ENCODE results near the gene TXNDC9. TPM values are rescaled to one million over a fixed set of nuclear protein-coding genes. Genes with fewer than 3 reads are reported as not detected.
"Not testable (repeated sequence)": the region's sequence is repeated elsewhere in the genome, so short reads cannot be mapped to it uniquely, and the experiment has no call there.

TXNDC9 gene
- total RNA-seq, 2 experiments from 2014 or later, result 28.5 to 31.7 TPM

DNA sequence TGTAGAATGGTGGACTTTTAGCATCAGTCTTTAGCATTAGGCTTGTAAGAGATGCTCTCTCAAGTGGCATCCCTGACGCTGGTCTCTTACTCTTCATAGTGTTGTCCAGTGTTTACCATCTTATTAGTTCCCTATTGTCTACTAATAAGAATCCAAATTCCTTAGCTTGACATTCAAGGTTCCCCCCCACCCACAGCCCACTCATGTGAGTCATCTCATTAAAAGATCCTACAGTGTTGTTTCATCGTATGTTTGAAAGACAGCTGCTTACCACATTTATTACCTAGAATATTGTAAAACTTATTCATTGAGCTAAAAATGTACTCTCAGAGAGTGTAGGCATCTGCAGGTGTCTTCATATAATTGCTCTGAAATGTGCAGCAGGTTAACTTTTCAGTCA, 29.5 kb upstream of the TXNDC9 start:
- TF ChIP-seq, protein P1, sequence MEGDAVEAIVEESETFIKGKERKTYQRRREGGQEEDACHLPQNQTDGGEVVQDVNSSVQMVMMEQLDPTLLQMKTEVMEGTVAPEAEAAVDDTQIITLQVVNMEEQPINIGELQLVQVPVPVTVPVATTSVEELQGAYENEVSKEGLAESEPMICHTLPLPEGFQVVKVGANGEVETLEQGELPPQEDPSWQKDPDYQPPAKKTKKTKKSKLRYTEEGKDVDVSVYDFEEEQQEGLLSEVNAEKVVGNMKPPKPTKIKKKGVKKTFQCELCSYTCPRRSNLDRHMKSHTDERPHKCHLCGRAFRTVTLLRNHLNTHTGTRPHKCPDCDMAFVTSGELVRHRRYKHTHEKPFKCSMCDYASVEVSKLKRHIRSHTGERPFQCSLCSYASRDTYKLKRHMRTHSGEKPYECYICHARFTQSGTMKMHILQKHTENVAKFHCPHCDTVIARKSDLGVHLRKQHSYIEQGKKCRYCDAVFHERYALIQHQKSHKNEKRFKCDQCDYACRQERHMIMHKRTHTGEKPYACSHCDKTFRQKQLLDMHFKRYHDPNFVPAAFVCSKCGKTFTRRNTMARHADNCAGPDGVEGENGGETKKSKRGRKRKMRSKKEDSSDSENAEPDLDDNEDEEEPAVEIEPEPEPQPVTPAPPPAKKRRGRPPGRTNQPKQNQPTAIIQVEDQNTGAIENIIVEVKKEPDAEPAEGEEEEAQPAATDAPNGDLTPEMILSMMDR (conservative IDR thresholded peaks at IDR 0.05; ENCODE audit: low read length), result no peak
- TF ChIP-seq EZH2phosphoT487 (IDR thresholded peaks at IDR 0.05; ENCODE audit: borderline replicate concordance, low read depth, low read length), result no peak
- CTCF ChIA-PET (ENCODE audit: unreplicated experiment), result no interaction called here
- no TSS peak for BruUV-seq (replicated peaks)
- H3K9me3 ChIP-seq (ENCODE audit: low read length), result no peaks in the 10 kb centered on the region
- H3K27ac ChIP-seq (ENCODE audit: low read depth, low read length, poor library complexity, severe bottlenecking), result no peak overlapping the region
- no peaks in the 10 kb centered on the region for H3K4me1 ChIP-seq (ENCODE audit: insufficient read depth, low read length, poor library complexity, severe bottlenecking)
- H3K36me3 ChIP-seq (ENCODE audit: insufficient read depth, low read length), result peaks cover 97% of the 10 kb centered on the region
- POLR2A ChIA-PET, result interaction anchor here (0.7 to 1.2 kb wide), 3 partner anchors 9 to 1198 kb away, joined by 3 to 4 read pairs (median 4); no protein-coding TSS in a partner anchor
- intact Hi-C loops (cut with micrococcal nuclease; ENCODE audit: unreplicated experiment), result no loop called here
- no peaks in the 10 kb centered on the region for H4K20me1 ChIP-seq (ENCODE audit: insufficient read depth, low read length)
- H3K4me3 ChIP-seq (ENCODE audit: low read depth, low read length, poor library complexity, severe bottlenecking), result no peak overlapping the region
- H3K4me2 ChIP-seq (ENCODE audit: low read length), result no peak overlapping the region
- no peak for DNase-seq (ENCODE audit: low spot score)
- H2AFZ ChIP-seq (ENCODE audit: low read length), result no peak overlapping the region
- H3K9me2 ChIP-seq (ENCODE audit: insufficient read depth, low read length), result no peaks in the 10 kb centered on the region
- 0 out of 2 replicates have a peak, but pooled peaks cover 2% of the 10 kb centered on the region for H3K79me2 ChIP-seq (ENCODE audit: insufficient read depth, low read depth, low read length)

DNA sequence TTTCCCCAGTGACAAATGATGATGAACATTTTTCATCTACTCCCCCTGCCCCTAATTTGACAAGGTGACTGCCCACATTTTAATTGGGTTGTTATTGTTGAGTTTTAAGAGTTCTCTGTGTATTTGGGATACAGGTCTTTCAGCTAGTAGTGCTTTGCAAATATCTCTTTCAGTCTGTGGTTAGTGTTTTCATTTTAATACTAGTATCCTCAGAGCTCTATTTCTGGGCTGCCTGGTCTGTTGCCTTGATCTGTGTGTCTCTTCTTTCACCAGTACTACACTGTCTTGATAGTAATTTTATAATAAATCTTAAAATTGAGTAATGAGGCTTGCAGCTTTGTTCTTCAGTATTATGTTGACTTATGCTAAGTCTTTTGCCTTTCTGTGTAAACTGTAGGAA, 20.7 kb upstream of the TXNDC9 start:
- Histone ChIP-seq H3K9me2 (ENCODE audit: insufficient read depth, low read length) (no peaks in the 10 kb centered on the region), H3K36me3 (ENCODE audit: insufficient read depth, low read length) (peaks cover 32% of the 10 kb centered on the region), H3K4me3 (ENCODE audit: low read depth, low read length, poor library complexity, severe bottlenecking) (no peak overlapping the region), H4K20me1 (ENCODE audit: insufficient read depth, low read length) (peaks cover 34% of the 10 kb centered on the region), H3K4me2 (ENCODE audit: low read length) (no peak overlapping the region), H3K4me1 (ENCODE audit: insufficient read depth, low read length, poor library complexity, severe bottlenecking) (no peaks in the 10 kb centered on the region), H3K79me2 (ENCODE audit: insufficient read depth, low read depth, low read length) (peaks cover 85% of the 10 kb centered on the region), H3K27ac (ENCODE audit: low read depth, low read length, poor library complexity, severe bottlenecking) (no peak overlapping the region), H3K9me3 (ENCODE audit: low read length) (no peaks in the 10 kb centered on the region), H2AFZ (ENCODE audit: low read length) (no peak overlapping the region)
- intact Hi-C loops (cut with micrococcal nuclease; ENCODE audit: unreplicated experiment), result no loop called here
- TF ChIP-seq, protein P1 (conservative IDR thresholded peaks at IDR 0.05; ENCODE audit: low read length), result no peak
- no peak for TF ChIP-seq EZH2phosphoT487 (IDR thresholded peaks at IDR 0.05; ENCODE audit: borderline replicate concordance, low read depth, low read length)
- no TSS peak for BruUV-seq (replicated peaks)
- ChIA-PET CTCF (ENCODE audit: unreplicated experiment) (no interaction called here), POLR2A (interaction anchor here (0.8 to 2.6 kb wide), 4 partner anchors 9 to 20 kb away, joined by 3 to 8 read pairs (median 5); partner anchors contain the start of genes EIF5B and TXNDC9)
- no peak for DNase-seq (ENCODE audit: low spot score)

DNA sequence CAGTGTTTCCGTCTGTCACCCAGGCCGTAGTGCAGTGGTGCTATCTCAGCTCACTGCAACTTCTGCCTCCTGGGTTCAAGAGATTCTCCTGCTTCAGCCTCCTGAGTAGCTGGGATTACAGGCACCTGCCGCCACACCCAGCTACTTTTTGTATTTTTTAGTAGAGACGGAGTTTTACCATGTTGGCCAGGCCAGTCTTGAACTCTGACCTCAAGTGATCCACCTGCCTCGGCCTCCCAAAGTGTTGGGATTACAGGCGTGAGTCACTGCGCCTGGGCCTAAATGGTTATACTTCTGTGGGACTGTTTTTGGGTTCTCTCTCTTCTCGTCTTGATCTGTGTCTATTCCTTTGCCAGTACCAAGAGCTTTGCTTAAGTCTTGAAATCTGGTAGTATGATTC, 18.7 kb upstream of the TXNDC9 start:
- peaks cover 95% of the 10 kb centered on the region for H3K79me2 ChIP-seq (ENCODE audit: insufficient read depth, low read depth, low read length)
- peaks cover 41% of the 10 kb centered on the region for H4K20me1 ChIP-seq (ENCODE audit: insufficient read depth, low read length)
- H3K4me1 ChIP-seq (ENCODE audit: insufficient read depth, low read length, poor library complexity, severe bottlenecking); H3K9me3 ChIP-seq (ENCODE audit: low read length); H3K4me2 ChIP-seq (ENCODE audit: low read length); CTCF ChIA-PET (ENCODE audit: unreplicated experiment); H2AFZ ChIP-seq (ENCODE audit: low read length); H3K27ac ChIP-seq (ENCODE audit: low read depth, low read length, poor library complexity, severe bottlenecking); intact Hi-C loops (cut with micrococcal nuclease; ENCODE audit: unreplicated experiment); H3K4me3 ChIP-seq (ENCODE audit: low read depth, low read length, poor library complexity, severe bottlenecking); DNase-seq (ENCODE audit: low spot score); BruUV-seq (replicated peaks); H3K9me2 ChIP-seq (ENCODE audit: insufficient read depth, low read length): not testable (repeated sequence)
- POLR2A ChIA-PET, result interaction anchor here (0.7 kb wide), 1 partner anchor 110 kb away, joined by 3 read pairs; no protein-coding TSS in a partner anchor
- peaks cover 19% of the 10 kb centered on the region for H3K36me3 ChIP-seq (ENCODE audit: insufficient read depth, low read length)

Measured in OCI-LY7 (cell line).